ENCODE results near the gene SMAD2.

GRCh38 chr18:47773931-47774330 lies 156.5 kb downstream of the SMAD2 start:
- TF ChIP-seq CTCF (IDR thresholded peaks at IDR 0.05; ENCODE audit: borderline replicate concordance, extremely low read depth, low read length, poor library complexity, severe bottlenecking) (no peak), EZH2 (IDR thresholded peaks at IDR 0.05; ENCODE audit: borderline replicate concordance, low read depth, low read length, severe bottlenecking) (no peak)
